GM19324 (cell line): ENCODE results near the gene DOCK1.
"Not testable (repeated sequence)": the region's sequence is repeated elsewhere in the genome, so short reads cannot be mapped to it uniquely, and the experiment has no call there.

ENCODE experiments used
- ATAC-seq: cut with Tn5 transposase; IDR thresholded peaks from one replicate; pipeline ENCODE4 v1.9.1; 2021; ENCODE audit warnings: mild to moderate bottlenecking, moderate library complexity; ENCODE audit not compliant: unreplicated experiment, low FRiP score

The DOCK1 gene

DNA sequence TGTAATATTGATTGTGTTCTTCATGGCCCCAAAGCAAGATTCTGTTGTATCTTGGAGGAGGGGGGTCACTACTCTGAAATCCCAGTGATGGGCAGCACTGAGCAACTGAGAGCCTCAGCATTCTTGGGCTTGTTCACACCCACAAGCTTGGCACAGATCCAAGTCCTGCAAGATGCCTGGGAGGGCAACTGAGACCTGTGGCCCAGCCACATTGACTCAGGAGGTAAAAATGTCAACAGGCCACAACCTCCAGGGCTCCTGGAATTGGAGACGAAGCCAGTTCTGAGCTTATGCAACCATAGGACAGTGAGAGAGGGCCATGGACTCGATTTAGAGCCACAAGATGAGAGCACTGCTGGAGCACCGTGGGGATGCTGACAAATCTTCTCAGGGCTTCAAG lies 3.1 kb upstream of the DOCK1 start:
- ATAC-seq, result no peak

DNA sequence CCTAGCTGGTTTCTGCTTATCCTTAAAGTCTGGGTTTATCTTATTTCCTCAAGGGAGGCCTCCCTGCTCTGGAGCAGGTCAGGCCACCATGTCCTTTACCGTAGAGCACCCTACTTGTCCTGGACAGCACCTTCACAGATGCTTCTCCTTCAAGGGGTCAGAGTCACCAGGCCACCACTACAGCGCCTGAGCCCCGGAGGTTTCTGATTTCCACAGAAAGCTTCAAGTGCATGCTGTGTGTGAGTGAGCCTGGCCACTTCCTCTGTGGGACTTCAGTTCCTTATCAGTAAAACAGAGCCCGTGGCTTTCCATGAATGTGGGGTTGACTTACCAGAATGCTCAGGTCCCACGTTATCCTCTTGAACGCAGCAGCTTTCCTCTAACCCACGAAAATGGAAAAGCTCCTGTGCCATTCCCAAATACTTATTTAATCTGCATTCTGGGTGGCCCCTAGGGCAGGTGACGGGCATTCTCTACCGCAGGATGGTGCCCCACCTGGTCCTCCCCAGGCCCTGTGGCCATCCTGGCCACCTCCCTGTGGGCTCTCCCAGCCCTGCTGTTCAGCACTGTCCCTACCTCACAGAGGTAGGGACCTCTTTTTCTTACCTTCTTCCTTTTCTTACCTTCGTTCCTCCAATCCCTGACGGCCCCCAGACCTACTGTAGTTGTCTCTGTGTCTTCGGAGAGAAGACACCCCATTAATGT lies 1.4 kb upstream of the DOCK1 start:
- ATAC-seq, result no peak

DNA sequence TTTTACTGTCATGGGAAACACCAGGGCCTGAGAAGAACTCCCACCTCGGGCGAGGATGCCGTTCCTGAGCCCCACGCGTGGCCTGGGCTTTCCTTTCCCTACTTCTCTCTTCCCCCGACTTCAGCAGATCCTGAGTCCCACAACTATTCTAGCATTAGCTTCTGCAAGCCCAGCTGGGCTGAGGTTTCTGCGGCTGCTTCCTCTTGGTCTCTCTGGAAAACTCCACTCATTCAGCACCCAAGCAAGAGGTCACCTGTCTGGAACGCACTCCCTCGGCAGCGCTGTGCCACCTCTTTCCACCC lies 761 bp upstream of the DOCK1 start:
- no peak for ATAC-seq

GRCh38 chr10:126905776-126906703 lies 812 bp downstream of the DOCK1 start:
- ATAC-seq, result no peak

DNA sequence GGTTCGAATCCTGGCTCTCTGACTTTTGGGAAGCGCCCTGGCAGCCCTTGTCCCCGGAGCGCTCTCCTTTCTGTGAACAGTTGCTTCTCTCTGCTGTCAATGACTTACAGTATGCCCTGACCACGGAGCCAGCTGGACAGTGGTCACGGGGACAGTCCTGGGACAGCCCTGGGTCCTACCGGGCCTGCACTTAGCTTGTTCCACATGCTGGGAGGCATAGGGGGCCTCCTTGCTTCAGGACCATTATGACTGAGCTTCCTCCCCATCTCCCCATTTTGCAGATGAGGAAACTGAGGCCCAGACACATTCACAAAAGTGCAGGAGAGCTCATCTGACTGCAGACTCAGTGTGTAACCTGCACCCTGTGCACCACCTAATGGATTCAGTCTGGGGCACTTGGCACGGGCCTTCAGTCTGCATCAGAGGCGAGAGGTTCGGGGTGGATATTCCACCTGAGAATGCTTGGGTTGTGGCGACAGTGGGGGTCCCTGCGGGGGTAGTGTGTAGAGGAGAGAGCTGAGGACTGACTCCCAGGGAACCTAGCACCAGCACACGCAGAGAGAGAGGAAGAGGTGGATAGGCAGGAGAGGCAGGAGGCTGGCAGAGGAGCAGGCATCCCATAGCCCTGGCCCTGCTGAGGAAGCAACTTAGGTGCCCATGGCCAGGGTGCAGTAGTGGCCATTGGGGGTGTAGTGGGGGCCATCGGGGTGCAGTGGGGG lies 1.6 kb downstream of the DOCK1 start:
- no peak for ATAC-seq

DNA sequence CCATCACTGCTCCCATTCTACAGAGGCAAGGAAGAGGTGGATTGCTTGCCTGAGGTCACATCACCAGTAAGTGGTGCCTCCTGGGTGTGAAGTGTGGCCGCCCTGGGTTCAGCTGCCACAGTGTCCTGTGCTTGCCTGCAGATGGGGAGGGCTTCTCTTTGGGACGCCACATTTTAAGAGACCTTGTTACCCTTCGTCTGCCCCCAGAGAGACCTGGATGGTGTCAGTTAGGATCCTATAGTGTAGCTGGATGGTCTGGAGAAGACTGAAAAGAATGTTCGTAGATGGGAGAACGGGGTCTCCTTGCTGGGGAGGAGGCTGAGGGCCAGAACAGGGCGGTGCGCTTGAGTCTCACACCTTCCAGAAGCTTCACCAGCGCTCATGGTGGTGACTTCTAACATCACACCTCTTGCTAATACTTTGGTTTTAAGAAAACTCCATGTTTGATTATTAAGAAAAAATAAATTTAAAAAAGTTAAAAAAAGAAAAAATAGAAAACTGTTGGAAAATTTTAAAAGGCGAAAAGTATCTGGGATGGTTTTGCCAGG lies 2.3 kb downstream of the DOCK1 start:
- ATAC-seq, result no peak

GRCh38 chr10:126908225-126908624 lies 3.0 kb downstream of the DOCK1 start:
- ATAC-seq, result no peak

DNA sequence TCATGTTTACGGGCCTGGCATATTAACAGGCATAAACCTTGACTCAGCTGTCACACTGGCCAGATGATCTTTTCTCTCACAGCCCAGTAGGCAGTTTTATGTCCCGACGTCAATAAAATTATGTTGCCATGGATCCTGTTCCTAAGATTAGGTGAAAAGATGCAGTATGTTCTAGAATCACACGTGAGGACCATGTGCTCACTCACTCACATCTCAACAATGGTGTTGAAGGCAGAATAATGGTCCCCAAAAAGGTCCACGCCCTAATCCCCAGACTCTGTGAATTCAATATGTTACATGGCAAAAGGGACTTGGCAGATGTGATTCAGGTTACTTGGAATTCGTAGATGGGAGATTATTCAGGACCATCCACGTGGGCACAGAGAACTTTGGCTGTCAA lies 3.5 kb downstream of the DOCK1 start:
- ATAC-seq, result no peak

GRCh38 chr10:126909147-126909546 lies 3.9 kb downstream of the DOCK1 start:
- no peak for ATAC-seq

DNA sequence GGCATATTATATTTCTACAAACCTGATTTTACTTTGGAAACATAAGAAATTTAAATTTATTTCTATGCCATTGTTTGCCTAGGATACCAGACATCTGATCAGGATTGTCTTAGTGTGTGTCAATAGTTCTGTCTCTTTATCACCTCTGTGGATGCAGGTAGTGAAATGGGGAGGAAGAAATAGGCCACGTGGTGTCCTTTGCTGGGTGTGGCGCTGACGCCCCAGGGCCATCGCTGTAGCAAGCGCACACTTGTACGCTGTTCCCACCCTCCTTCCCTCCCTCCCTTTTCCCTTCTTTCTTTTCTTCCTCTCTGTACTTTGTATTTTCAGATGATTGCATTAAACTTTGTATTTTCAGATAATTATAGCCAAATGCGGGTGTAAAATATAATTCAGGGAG lies 5.0 kb downstream of the DOCK1 start:
- ATAC-seq, result no peak

DNA sequence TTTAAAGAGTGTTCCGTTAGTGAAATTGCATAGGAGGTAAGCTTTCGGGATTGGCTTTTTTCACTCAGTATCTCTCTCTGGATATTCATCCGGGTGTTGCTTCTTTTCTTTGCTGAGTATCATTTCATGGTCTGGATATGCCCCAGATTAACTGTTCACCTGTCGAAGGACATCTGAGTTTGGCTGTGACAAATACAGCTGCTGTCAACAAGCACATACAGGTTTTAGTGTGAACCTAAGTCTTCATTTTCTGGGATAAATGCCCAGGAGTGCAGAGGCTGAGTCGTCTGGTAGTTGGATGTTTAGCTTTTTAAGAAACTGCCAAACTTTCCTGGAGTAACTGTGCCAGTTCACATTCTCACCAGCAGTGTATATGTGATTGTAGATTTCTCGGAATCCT lies 5.6 kb downstream of the DOCK1 start:
- no peak for ATAC-seq

- ATAC-seq, result no peak
These were observed 6.1 kb downstream of the DOCK1 start for GRCh38 chr10:126911301-126911700.

DNA sequence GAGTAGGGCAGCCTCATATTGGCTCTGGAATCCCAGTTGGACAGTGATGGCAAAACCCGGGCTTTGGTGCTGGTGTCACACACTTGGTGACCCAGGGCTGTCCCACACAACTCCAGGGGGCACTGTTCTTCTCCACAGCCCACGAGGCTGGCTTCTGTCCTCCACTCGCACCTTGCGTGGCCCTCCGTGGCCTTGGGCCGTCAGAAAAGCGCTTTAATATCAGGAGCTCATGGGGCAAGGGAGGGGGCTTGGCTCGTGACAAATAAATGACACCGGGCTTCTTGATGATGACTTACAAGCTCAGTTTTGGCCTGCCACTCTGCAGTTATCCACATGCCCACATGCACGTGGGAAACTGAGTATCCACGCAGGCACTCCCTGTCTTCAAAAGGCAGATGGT lies 8.1 kb downstream of the DOCK1 start:
- ATAC-seq, result no peak

GRCh38 chr10:126914561-126914960 lies 9.3 kb downstream of the DOCK1 start:
- no peak for ATAC-seq

DNA sequence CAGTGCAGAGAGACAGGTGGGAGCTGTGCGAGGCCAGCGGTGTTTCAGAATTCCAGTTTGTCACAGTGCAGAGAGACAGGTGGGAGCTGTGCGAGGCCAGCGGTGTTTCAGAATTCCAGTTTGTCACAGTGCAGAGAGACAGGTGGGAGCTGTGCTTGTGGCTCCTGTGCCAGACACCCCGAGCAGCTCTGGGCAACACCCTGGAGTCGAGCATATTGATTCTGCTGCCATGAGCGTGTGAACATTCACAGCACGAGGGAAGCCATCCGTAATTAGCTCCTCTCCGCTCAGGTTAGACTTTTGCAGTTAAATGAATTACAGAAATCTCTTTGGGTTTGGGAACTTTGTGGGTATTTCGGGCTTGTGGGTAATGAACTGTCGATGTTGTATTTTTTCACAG lies 11.7 kb downstream of the DOCK1 start:
- not testable (repeated sequence) for ATAC-seq

DNA sequence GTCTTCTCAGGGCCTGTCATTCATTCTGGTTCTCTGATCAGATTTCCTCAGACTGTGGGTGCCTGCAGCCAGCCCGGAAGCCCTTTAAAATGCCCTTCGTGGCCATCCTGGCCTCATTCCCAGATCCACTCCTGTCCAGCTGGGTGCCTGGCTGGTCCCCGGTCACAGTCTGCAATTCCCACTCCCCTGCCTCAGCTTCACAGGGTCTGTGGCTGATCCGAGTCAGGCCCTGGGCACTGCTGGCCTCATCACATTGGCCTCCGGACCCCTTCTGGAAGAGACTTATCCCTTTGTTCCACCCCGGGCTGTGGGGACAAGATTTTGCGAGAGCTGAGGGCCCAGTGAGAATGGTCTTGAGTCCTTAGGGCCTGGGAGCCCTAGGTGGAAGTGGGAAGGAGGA lies 12.1 kb downstream of the DOCK1 start:
- ATAC-seq, result no peak

- no peak for ATAC-seq
These were observed 13.0 kb downstream of the DOCK1 start for GRCh38 chr10:126917975-126918908.

- ATAC-seq, result no peak
These were observed 14.2 kb downstream of the DOCK1 start for GRCh38 chr10:126919426-126919825.

DNA sequence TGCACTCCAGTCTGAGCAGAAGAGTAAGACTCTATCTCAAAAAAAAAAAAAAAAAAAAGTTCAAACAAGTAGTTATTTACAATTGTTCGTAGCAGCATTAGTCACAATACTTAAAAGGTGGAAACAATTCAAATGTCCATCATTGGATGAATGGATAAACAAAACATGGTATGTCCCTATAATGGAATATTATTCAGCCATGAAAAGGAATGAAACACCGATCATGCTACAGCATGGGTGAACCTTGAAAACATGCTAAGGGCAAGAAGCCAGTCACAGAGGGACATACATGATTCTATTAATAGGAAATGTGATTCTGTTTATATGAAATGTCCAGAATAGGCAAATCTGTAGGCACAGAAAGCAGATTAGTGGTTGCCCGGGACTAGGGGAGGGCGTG lies 15.9 kb downstream of the DOCK1 start:
- no peak for ATAC-seq

DNA sequence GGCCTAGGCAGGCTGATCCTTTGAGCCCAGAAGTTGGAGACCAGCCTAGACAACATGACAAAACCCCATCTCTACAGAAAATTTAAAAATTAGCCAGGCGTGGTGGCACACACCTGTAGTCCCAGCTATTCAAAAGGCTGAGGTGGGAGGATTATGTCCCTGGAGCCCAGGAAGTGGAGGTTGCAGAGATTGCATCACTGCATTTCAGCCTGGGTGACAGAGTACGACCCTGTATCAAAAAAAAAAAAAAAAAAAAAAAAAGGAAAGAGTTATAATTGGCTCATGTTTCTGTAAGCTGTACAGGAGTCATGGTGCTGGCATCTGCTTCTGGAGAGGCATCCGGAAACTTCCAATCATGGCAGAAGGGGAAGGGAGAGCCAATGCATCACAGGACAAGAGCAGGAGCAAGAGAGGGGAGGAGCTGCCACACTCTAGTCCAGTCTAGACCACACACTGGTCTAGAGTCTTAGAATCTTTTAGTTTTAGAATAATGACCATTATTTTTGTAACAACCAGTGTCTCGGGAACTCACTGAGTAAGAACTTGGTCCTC lies 16.8 kb downstream of the DOCK1 start:
- ATAC-seq, result no peak
